ENCODE data around the gene SCMH1. TPM values are rescaled to one million over a fixed set of nuclear protein-coding genes. Genes with fewer than 3 reads are reported as not detected.
"Not testable (repeated sequence)": the region's sequence is repeated elsewhere in the genome, so short reads cannot be mapped to it uniquely, and the experiment has no call there.

Gene SCMH1
- total RNA-seq, 1 donor from 2014 or later: 36.7 TPM

DNA sequence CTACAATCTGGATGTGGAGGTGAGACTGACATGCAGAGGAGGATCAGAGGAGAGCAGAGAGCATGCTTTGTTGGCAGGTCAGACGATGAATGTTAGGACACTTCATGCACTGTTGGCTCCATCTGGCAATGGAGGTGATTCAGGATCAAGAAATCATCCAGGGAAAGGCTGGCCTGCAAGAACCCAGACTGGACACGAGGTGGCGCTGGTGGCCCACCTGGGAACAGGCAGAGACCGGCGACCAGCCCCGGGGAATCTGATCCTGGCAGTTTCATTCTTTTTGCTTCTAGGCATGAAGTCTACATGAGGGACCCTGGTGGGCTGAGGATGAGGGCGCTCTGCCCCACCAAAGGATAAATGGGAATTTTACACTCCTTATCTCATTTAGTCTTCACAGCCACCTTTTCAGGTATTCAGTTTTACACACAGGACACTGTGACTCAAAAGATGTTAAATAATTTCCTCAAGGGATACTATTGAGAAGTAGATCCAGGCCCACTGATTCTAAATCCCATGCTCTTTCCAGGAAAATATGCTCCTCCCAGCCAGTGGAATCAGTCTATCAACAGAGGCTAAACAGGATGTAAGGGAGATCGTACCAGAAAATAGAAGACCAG is 26.2 kb upstream of the SCMH1 start:
- Mint-ChIP-seq H3K27ac (no peak overlapping the region), H3K4me3 (no peak overlapping the region), H3K4me1 (ENCODE audit: unreplicated experiment) (peaks cover 6% of the 10 kb centered on the region), H3K27me3 (no peaks in the 10 kb centered on the region), H3K9me3 (no peaks in the 10 kb centered on the region), H3K36me3 (no peaks in the 10 kb centered on the region)
- TF ChIP-seq, protein P1, sequence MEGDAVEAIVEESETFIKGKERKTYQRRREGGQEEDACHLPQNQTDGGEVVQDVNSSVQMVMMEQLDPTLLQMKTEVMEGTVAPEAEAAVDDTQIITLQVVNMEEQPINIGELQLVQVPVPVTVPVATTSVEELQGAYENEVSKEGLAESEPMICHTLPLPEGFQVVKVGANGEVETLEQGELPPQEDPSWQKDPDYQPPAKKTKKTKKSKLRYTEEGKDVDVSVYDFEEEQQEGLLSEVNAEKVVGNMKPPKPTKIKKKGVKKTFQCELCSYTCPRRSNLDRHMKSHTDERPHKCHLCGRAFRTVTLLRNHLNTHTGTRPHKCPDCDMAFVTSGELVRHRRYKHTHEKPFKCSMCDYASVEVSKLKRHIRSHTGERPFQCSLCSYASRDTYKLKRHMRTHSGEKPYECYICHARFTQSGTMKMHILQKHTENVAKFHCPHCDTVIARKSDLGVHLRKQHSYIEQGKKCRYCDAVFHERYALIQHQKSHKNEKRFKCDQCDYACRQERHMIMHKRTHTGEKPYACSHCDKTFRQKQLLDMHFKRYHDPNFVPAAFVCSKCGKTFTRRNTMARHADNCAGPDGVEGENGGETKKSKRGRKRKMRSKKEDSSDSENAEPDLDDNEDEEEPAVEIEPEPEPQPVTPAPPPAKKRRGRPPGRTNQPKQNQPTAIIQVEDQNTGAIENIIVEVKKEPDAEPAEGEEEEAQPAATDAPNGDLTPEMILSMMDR (conservative IDR thresholded peaks at IDR 0.05): peak; percentile 99
- peak; percentile 84 for DNase-seq (ENCODE audit: extremely low spot score, unreplicated experiment)

DNA sequence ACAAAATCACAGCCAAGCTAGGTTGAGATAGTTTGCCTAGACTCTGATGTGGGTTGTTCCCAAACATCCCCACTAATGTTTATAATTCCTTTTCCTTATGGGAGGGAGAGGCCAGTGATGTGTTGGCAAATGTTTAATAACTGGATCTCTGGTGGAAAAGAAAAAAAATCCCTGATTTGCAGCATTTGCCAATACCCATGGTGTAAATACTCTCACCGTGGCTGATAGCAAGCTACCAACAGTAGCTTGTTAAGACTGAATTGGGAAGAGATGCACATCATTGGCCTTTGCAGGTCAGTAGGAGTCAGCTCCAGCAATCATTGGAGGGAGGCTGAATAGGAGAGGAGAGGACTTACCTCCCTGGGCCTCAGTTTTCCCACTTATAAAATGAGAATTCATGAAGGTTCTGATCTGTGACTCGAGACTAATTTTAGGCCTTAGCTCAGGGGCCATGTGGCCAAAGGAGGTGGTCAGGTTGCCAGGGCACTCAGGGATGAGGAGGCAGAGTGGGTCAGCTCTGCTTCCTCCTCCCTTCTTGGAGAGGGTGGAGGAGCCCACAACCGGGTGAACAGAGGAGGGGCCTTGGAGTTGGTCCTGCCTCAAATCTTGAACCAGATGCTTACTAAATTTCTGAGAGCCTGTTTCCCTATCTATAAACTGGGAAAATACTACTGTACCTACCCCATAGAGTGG is 20.0 kb upstream of the SCMH1 start:
- no peak overlapping the region for H3K4me3 Mint-ChIP-seq
- TF ChIP-seq, protein P1 (conservative IDR thresholded peaks at IDR 0.05): no peak
- H3K9me3 Mint-ChIP-seq: no peaks in the 10 kb centered on the region

DNA sequence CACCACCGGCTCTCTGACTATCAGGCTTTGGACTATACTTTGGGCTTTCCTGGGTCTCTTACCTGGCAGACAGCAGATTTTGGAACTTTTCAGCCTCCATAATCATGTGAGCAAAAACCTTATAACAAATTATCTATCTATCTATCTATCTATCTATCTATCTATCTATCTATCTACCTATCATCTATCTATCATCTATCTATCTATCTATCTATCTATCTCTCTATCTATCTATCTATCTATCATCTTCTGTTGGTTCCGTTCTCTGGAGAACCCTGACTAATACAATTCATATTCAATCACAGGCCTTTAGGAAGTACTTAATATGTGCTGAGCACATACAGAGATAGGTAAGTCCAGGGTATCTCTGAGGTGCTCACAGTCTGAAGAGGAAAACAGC is 18.7 kb upstream of the SCMH1 start:
- Mint-ChIP-seq H3K9me3 (peaks cover 7% of the 10 kb centered on the region), H3K36me3 (no peaks in the 10 kb centered on the region), H3K4me3 (no peak overlapping the region), H3K27me3 (peaks cover 5% of the 10 kb centered on the region), H3K4me1 (ENCODE audit: unreplicated experiment) (no peaks in the 10 kb centered on the region), H3K27ac (no peak overlapping the region)
- TF ChIP-seq, protein P1 (conservative IDR thresholded peaks at IDR 0.05): no peak
- no peak for DNase-seq (ENCODE audit: extremely low spot score, unreplicated experiment)

More for the DNA sequence above, 20.0 kb upstream of the SCMH1 start:
- no peak for DNase-seq (ENCODE audit: extremely low spot score, unreplicated experiment)
- Mint-ChIP-seq H3K27ac (no peak overlapping the region), H3K4me1 (ENCODE audit: unreplicated experiment) (no peaks in the 10 kb centered on the region), H3K27me3 (no peaks in the 10 kb centered on the region), H3K36me3 (no peaks in the 10 kb centered on the region)

DNA sequence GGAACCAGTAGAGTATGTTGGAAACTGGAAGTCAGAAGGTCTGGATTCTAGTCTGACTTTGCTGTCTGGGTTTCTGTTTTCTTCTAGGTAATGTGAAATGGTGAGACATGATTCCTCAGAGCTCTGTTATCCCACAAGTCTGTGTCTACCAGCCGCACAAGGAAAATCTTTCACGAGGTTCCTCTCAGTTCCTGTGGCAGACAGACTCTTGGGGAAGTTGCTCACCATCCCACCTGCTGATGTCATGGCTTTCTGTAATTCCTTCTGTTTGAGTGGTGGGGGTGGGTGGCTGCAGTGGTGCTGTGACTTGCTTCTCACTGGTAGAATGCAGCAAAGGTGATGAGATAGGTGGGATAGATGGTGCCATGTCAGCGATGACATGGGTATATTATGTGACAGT is 17.1 kb upstream of the SCMH1 start:
- no peaks in the 10 kb centered on the region for H3K4me1 Mint-ChIP-seq (ENCODE audit: unreplicated experiment)
- H3K9me3 Mint-ChIP-seq: peaks cover 10% of the 10 kb centered on the region
- TF ChIP-seq, protein P1 (conservative IDR thresholded peaks at IDR 0.05): no peak
- H3K27ac Mint-ChIP-seq: no peak overlapping the region
- H3K36me3 Mint-ChIP-seq: no peaks in the 10 kb centered on the region
- H3K27me3 Mint-ChIP-seq: peaks cover 13% of the 10 kb centered on the region
- H3K4me3 Mint-ChIP-seq: no peak overlapping the region
- no peak for DNase-seq (ENCODE audit: extremely low spot score, unreplicated experiment)

DNA sequence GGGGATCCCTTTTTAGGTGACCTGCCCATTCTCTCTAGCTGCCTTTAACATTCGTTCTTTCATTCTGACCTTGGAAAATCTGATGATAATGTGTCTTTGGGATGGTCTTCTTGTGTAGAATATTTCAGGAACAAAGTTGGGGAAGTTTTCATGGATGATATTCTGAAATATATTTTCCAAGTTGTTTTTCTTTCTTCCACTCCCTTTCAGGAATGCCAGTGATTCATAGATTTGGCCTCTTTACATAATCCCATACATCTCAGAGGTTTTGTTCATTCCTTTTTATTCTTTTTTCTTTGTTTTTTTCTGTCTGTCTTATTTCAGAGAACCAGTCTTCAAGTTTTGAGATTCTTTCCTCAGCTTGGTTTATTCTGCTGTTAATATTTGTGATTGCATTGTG is 13.9 kb upstream of the SCMH1 start:
- H3K4me1 Mint-ChIP-seq (ENCODE audit: unreplicated experiment): no peaks in the 10 kb centered on the region
- DNase-seq (ENCODE audit: extremely low spot score, unreplicated experiment): no peak
- no peak overlapping the region for H3K4me3 Mint-ChIP-seq
- TF ChIP-seq, protein P1 (conservative IDR thresholded peaks at IDR 0.05): no peak
- no peak overlapping the region for H3K27ac Mint-ChIP-seq
- H3K27me3 Mint-ChIP-seq: peaks cover 16% of the 10 kb centered on the region
- no peaks in the 10 kb centered on the region for H3K36me3 Mint-ChIP-seq
- peaks cover 18% of the 10 kb centered on the region for H3K9me3 Mint-ChIP-seq

DNA sequence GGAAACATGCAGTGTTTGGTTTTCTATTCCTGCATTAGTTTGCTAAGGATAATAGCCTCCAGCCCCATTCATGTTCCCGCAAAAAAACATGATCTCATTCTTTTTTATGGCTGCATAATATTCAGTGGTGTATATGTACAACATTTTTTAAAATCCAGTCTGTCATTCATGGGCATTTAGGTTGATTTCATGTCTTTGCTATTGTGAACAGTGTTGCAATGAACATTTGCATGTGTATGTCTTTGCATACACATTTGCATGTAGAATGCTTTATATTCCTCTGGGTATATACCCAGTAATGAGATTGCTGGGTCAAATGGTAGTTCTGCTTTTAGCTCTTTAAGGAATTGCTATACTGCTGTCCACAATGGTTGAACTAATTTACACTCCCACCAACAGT is 9.0 kb upstream of the SCMH1 start:
- H3K36me3 Mint-ChIP-seq; H3K4me1 Mint-ChIP-seq (ENCODE audit: unreplicated experiment); H3K27ac Mint-ChIP-seq; DNase-seq (ENCODE audit: extremely low spot score, unreplicated experiment); H3K4me3 Mint-ChIP-seq: not testable (repeated sequence)
- Mint-ChIP-seq H3K9me3 (peaks cover 15% of the 10 kb centered on the region), H3K27me3 (peaks cover 12% of the 10 kb centered on the region)

All from type B pancreatic cell (in vitro differentiated cells).